ENCODE measurements around the gene TIMMDC1. TPM values are rescaled to one million over a fixed set of nuclear protein-coding genes. Genes with fewer than 3 reads are reported as not detected.

Gene TIMMDC1
- total and polyA plus RNA-seq, 10 of the 15 experiments (the other 5 are each of a cell fraction or from before 2014, with no cell fraction given) = 55.9 to 146 (median 72.1) TPM

DNA sequence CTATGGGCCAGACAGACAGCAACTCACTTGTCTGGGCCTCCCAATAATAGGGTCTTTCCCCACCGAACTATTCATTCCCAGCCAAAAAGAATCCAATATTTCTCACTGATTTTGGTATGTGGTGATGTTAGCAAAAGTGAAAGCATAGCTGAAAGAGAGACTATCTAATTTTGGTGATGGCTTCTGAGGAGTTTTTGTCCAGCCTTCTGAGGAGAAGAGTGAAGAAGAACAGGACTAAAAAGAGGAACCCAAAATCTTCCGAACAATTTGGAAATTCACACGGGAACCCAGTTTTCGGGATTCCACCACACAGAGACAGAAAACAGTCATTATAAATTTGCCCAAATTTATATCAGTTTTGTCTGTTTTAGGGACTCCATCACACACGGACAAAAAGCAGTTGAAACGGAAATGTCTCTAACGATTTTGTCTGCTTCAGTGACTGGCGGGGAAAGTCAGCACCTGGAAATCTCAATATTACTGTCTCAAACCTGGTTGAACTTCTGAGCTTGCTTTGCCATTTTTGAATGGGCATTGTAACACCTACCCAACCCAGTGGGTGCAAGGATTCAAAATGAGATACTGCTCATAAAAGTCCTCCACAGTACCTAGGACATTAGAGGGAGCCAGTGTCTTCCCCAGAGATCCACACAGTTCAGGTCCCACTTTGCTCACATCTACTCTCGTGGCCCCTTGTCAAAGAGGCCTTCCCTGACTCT is 52.0 kb downstream of the TIMMDC1 start (continued):
- TF ChIP-seq, protein P1, sequence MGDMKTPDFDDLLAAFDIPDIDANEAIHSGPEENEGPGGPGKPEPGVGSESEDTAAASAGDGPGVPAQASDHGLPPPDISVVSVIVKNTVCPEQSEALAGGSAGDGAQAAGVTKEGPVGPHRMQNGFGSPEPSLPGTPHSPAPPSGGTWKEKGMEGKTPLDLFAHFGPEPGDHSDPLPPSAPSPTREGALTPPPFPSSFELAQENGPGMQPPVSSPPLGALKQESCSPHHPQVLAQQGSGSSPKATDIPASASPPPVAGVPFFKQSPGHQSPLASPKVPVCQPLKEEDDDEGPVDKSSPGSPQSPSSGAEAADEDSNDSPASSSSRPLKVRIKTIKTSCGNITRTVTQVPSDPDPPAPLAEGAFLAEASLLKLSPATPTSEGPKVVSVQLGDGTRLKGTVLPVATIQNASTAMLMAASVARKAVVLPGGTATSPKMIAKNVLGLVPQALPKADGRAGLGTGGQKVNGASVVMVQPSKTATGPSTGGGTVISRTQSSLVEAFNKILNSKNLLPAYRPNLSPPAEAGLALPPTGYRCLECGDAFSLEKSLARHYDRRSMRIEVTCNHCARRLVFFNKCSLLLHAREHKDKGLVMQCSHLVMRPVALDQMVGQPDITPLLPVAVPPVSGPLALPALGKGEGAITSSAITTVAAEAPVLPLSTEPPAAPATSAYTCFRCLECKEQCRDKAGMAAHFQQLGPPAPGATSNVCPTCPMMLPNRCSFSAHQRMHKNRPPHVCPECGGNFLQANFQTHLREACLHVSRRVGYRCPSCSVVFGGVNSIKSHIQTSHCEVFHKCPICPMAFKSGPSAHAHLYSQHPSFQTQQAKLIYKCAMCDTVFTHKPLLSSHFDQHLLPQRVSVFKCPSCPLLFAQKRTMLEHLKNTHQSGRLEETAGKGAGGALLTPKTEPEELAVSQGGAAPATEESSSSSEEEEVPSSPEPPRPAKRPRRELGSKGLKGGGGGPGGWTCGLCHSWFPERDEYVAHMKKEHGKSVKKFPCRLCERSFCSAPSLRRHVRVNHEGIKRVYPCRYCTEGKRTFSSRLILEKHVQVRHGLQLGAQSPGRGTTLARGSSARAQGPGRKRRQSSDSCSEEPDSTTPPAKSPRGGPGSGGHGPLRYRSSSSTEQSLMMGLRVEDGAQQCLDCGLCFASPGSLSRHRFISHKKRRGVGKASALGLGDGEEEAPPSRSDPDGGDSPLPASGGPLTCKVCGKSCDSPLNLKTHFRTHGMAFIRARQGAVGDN (IDR thresholded peaks at IDR 0.05) = no peak
- TF ChIP-seq NFYB (IDR thresholded peaks at IDR 0.05; ENCODE audit: insufficient read depth, low read depth, low read length) = no peak
- TF ChIP-seq, protein P2, sequence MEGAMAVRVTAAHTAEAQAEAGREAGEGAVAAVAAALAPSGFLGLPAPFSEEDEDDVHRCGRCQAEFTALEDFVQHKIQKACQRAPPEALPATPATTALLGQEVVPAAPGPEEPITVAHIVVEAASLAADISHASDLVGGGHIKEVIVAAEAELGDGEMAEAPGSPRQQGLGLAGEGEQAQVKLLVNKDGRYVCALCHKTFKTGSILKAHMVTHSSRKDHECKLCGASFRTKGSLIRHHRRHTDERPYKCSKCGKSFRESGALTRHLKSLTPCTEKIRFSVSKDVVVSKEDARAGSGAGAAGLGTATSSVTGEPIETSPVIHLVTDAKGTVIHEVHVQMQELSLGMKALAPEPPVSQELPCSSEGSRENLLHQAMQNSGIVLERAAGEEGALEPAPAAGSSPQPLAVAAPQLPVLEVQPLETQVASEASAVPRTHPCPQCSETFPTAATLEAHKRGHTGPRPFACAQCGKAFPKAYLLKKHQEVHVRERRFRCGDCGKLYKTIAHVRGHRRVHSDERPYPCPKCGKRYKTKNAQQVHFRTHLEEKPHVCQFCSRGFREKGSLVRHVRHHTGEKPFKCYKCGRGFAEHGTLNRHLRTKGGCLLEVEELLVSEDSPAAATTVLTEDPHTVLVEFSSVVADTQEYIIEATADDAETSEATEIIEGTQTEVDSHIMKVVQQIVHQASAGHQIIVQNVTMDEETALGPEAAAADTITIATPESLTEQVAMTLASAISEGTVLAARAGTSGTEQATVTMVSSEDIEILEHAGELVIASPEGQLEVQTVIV (IDR thresholded peaks at IDR 0.05; ENCODE audit: borderline replicate concordance, partially characterized antibody) = no peak
- TF ChIP-seq SMARCA5 (IDR thresholded peaks at IDR 0.05) = no peak
- no peak for TF ChIP-seq NR2C2 (IDR thresholded peaks at IDR 0.05; ENCODE audit: borderline replicate concordance, control insufficient read depth, insufficient read length, low read depth)
- TF ChIP-seq POLR2AphosphoS5 (IDR thresholded peaks at IDR 0.05; ENCODE audit: low read length) = peak; percentile 34
- no peak for TF ChIP-seq BCL11A (IDR thresholded peaks at IDR 0.05; ENCODE audit: low read depth, low read length)
- no peak for TF ChIP-seq SIN3A (IDR thresholded peaks at IDR 0.05; ENCODE audit: low read depth, low read length)
- TF ChIP-seq SP1 (IDR thresholded peaks at IDR 0.05; ENCODE audit: low read depth, low read length) = no peak
- no peak for TF ChIP-seq HDAC2 (IDR thresholded peaks at IDR 0.05)
- TF ChIP-seq, protein P3, sequence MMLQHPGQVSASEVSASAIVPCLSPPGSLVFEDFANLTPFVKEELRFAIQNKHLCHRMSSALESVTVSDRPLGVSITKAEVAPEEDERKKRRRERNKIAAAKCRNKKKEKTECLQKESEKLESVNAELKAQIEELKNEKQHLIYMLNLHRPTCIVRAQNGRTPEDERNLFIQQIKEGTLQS (IDR thresholded peaks at IDR 0.05; ENCODE audit: borderline replicate concordance, extremely low read depth, low read depth, low read length) = no peak
- TF ChIP-seq KDM1A (IDR thresholded peaks at IDR 0.05; ENCODE audit: borderline replicate concordance) = no peak
- TF ChIP-seq KAT2A (conservative IDR thresholded peaks at IDR 0.05; ENCODE audit: control insufficient read depth, low read depth, low read length) = no peak

Data from GM12878 (cell line).